ENCODE data around the gene TBX19.

DNA sequence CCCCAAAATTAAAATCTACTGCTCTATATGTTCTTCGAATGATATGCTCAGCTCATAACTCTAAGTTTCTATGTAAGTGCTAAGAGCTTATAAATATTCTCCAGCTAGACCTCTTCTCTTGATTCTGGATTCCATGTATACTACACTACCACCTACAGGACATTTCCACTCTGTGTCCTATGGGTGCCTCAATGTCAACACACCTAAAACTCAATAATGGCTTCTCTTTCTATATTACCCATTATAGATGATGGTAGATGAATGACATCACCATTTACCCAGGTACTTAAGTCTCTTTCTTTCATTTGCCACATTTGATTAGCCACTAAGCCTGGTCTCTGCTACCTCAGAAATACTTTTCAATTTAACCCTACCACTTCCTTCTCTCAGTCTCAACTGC lies 41.3 kb downstream of the TBX19 start:
- TF ChIP-seq, protein P1, sequence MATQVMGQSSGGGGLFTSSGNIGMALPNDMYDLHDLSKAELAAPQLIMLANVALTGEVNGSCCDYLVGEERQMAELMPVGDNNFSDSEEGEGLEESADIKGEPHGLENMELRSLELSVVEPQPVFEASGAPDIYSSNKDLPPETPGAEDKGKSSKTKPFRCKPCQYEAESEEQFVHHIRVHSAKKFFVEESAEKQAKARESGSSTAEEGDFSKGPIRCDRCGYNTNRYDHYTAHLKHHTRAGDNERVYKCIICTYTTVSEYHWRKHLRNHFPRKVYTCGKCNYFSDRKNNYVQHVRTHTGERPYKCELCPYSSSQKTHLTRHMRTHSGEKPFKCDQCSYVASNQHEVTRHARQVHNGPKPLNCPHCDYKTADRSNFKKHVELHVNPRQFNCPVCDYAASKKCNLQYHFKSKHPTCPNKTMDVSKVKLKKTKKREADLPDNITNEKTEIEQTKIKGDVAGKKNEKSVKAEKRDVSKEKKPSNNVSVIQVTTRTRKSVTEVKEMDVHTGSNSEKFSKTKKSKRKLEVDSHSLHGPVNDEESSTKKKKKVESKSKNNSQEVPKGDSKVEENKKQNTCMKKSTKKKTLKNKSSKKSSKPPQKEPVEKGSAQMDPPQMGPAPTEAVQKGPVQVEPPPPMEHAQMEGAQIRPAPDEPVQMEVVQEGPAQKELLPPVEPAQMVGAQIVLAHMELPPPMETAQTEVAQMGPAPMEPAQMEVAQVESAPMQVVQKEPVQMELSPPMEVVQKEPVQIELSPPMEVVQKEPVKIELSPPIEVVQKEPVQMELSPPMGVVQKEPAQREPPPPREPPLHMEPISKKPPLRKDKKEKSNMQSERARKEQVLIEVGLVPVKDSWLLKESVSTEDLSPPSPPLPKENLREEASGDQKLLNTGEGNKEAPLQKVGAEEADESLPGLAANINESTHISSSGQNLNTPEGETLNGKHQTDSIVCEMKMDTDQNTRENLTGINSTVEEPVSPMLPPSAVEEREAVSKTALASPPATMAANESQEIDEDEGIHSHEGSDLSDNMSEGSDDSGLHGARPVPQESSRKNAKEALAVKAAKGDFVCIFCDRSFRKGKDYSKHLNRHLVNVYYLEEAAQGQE (IDR thresholded peaks at IDR 0.05; ENCODE audit: low read depth) = no peak
- TF ChIP-seq, protein P2, sequence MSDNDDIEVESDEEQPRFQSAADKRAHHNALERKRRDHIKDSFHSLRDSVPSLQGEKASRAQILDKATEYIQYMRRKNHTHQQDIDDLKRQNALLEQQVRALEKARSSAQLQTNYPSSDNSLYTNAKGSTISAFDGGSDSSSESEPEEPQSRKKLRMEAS (IDR thresholded peaks at IDR 0.05) = no peak
- TF ChIP-seq EP300 (IDR thresholded peaks at IDR 0.05; ENCODE audit: borderline replicate concordance) = no peak
